Adipose tissue (tissue), 3 donors: Measurements from ENCODE around the gene CLCA1. TPM values are rescaled to one million over a fixed set of nuclear protein-coding genes. Genes with fewer than 3 reads are reported as not detected.
"Not testable (repeated sequence)": the region's sequence is repeated elsewhere in the genome, so short reads cannot be mapped to it uniquely, and the experiment has no call there.

Experiments
- H3K27ac ChIP-seq: one replicate; pipeline ENCODE4 v1.5.1; 2013; ENCODE audit warnings: low read depth, low read length
- WGBS, 3 donors: extraction: QIAGEN DNeasy Blood & Tissue Kit; methylation state at CpG; one replicate each; pipeline ENCODE4 v1.1.7; 2013; 5-methylcytosine and 5-hydroxymethylcytosine counted together
- polyA plus RNA-seq, 3 donors: library from polyadenylated mRNA; stranded (reverse); fragments of 200-250 nt; gene quantifications; one replicate each; pipeline ENCODE4 v1.2.3, GENCODE V29; 2013
- donor health status: healthy with polysubstance abuse.
- donor health status: Bipolar disorder and iron deficiency.
- donor health status: healthy.

CLCA1 gene
- polyA plus RNA-seq, 3 donors, result 0.06 to 0.07 TPM; not detected in 1

DNA sequence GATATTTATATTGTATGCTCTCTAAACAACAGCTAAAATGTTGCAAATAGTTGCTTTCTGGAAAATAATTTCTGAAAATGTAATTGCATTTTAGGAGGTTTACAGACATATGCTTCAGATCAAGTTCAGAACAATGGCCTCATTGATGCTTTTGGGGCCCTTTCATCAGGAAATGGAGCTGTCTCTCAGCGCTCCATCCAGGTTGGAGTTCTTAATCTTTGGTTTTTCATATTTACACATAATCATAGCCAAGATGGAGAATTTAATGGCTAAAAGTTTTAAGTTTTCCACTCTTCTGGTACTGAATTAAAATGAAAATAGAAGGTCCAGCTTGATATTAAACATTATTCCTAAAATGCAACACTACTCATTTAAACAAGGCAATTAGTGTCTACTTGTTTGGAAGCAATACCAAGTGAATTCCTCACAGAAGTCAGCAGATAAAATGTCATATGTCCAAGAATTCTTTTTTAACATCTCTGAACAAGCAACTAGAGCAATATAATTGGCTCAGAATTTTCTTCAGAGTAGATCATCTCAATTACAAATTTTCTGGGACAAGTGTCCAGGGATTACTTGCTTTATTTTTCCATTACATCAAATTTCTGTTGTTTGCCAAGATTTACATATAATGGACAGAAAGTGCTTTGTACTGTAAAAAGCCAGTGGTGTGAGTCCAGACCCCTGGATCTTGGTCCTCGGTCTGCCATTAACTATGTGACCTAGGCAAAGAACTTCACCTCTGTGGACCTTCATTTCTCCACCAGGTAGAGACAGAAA is 22.6 kb downstream of the CLCA1 start:
- WGBS, 3 donors, result 77 to 82% (median 79%) methylated on average over 2 of the region's 2 CpGs
- no peak overlapping the region for H3K27ac ChIP-seq

DNA sequence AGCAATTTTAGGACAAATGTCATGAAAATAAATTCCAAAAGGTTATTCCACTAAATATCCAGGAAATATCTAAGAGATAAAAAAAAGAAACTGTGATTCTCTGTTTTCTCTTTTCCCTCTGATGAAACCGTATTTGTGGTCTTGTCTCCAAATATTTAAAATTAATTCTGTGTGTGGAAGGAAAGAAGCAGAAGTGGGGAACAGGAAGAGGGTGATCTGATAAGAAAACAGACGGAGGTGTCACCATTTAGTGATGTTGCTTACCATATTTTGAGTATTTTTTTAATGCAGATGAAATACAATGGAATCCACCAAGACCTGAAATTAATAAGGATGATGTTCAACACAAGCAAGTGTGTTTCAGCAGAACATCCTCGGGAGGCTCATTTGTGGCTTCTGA is 29.6 kb downstream of the CLCA1 start:
- H3K27ac ChIP-seq, result no peak overlapping the region
- 54 to 70% (median 66%) methylated on average over 3 of the region's 3 CpGs for WGBS, 3 donors

DNA sequence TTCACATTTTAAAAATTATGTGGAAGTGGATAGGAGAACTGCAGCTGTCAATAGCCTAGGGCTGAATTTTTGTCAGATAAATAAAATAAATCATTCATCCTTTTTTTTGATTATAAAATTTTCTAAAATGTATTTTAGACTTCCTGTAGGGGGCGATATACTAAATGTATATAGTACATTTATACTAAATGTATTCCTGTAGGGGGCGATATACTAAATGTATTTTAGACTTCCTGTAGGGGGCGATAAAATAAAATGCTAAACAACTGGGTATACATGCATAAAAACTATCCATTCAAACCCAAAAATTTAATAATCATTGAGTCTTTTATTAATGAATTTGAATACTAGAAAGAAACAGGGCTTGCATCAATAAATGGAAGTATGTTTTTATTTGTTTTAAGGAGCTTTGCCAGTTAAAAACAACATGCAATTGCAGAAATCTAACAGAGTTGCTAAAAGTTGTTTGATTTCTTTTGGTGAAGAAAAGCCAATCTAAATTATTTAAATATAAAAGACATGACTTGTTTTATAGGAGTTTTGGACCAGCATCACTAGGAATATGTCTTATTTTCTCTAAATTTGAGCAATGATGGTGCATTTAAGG is 31.4 kb downstream of the CLCA1 start:
- 16 to 17% (median 17%) methylated on average over 3 of the region's 3 CpGs for WGBS, 3 donors
- H3K27ac ChIP-seq, result no peak overlapping the region

DNA sequence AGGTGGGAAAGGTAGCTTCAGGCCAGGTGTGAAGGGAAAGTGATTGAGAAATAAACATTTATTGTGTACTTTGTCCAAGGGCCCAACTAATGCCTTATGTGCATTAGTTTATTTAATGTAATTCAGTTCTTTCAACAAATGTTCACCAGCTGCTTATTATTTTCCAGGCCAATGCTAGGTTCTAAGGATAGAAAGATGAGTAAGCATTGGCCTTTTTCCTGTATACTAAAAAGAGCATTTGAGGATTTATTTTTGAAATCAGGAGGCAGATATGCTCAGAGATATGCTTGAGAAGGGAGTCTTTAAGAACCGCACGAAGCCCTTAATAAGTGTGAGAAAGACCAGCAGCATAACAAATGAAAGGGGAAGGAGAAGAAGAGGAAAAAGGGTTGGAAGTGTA is 32.0 kb downstream of the CLCA1 start:
- WGBS, 3 donors, result 59 to 74% (median 59%) methylated on average over 2 of the region's 2 CpGs
- H3K27ac ChIP-seq, result no peak overlapping the region

DNA sequence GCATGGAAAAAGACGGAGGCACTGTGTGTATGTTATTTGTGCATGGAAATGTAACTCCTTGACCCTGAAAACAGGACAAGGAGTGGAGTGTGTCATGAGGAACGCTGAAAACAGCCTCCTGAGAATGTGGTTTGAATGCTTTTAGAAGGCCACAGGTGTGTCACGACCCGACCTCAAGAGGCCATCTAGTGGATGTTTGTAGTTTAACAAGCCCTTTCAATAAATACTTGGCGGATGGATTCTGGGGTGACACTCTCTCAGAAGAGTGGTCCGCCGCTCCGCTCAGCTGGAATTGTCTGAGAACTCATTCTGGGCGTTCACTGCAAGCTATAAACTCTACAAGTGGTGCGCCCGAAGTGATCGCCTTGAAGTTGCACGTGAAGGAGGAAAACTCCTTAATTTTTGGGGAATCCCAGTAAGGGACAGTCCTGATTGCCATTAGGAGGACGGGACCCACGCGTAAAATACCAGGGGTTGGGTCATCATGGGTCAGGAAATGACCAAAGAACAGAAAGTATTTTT is 33.5 kb downstream of the CLCA1 start:
- not testable (repeated sequence) for H3K27ac ChIP-seq
- 22 to 52% (median 40%) methylated on average over 16 of the region's 16 CpGs for WGBS, 3 donors

DNA sequence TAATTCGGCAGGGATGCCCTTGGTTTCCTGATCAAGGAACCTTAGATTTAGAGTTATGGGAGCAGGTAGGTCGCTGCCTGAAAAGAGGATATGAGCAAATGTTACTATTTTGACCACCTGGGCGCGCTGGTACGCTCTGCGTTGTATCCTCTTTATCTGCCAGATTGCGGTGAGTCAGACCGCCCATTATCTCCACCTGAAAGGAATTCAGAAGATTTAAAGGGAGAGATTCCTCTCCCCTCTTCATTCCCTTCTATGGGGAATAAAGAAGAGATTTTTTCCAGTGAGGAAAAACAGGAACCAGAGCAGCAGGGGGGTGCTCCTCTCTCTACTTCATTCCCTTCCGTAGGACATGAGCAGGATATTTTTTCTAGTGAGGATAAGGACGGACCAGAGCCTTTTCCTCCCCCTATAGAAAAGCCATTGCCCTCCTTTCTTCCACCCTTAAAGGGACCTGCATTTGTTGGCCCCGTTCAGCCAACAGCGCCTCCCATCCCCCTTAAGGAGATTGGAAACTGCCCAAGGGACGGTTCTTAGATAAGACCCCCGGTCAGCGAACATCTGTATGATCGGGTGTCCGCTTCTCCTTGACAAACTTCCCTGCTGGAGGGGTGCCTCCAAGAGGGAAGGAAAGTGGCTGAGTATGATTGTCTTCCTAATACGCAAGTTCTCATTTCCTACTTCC is 34.1 kb downstream of the CLCA1 start:
- WGBS, 3 donors, result 30 to 50% (median 43%) methylated on average over 18 of the region's 18 CpGs
- H3K27ac ChIP-seq, result no peak overlapping the region

DNA sequence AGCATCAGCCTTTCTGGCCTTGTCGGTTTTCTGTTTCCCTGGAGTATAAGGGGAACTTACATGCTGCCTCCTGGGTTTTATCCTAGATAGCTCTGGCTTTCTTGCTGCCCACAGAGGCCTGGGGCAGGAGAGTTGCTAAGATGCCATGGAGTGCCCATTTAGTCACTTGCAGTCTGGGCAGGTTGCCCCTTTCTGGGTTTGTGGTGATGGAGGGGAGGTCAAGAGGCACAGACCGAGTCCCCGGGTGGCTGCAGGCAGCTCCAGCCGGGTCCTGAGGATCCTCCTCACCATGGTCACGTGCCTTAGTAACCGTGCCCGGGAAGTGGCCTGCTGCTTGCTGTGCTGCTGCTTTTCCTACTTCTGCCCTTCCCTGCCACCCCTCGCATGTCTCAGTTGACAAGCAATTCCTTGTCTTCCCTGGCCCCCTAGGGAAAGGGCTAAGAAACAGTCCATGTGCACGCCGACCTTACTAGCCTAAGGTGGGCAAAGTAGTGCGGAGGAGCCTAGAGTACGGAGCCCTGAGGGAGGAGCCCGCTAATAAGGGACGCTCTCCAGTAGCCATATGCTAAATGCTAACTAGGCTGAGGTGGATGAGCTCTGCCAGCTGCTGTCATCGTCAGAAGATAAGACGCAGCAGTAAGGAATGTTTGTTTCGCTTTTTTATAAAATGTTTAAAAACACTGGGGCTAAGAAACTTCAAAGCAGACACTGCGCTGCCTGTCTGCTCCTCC is 34.8 kb downstream of the CLCA1 start:
- H3K27ac ChIP-seq, result no peak overlapping the region
- WGBS, 3 donors, result 35 to 41% (median 39%) methylated on average over 18 of the region's 18 CpGs

DNA sequence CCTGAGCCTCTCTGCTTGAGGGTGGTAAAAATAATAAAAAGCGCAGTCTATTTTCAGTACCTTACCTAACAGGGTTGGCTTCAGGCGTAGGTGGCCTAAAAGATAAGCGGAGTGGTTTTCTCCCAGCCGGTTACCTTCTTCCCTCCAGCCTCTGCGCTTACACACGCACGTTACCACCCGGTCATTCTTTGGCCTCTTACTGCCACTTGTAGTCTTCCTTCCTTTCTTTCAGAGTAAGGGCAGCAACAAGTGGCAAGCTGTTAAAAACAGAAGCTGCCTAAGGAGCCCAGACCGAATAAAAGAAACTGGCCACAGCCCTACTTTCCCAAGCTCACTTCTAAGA is 35.4 kb downstream of the CLCA1 start:
- H3K27ac ChIP-seq, result no peak overlapping the region
- WGBS, 3 donors, result 30 to 65% (median 43%) methylated on average over 9 of the region's 9 CpGs

DNA sequence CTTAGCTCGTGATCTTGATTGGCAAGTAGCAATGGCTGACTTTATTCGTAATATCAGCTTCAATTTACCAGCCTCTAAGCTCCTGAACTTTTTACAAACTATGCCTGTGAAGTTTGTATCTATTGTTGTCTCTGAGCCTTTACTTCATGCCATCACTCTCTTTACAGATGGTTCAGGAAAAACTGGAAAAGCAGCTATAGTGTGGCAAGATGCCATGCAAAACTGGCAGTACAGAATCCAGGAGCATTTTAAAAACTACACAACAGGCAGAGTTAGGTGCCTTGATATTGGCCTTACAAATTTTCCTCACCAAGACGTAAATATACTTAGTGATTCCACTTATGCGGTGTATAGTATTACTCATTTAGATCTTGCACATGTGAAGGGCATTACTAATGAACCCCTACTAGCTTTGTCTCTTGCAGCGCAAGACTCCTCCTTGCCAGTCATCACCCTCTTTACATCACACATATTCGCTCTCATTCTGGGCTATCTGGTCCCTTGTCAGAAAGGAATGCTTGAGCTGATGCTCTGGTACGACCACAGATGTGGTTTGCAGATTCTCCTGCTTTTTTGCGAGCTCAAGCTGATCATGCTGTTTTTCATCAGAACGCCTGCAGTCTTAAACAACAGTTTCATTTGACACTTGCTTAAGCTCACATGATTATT is 36.3 kb downstream of the CLCA1 start:
- H3K27ac ChIP-seq, result no peak overlapping the region
- 69 to 91% (median 87%) methylated on average over 9 of the region's 9 CpGs for WGBS, 3 donors

DNA sequence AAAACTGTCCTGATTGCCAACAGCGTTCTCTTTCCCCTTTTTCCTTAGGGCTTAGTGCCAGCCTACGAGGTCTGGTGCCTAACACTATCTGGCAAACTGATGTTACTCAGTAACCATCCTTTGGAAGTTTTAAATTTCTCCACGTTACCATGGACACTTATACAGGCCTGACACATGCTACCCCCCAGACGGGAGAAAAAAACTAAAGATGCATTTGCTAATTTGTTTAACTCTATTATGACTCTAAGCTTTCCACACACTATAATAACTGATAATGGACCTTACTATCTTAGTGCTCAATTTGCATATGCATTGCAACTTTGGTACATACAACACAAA is 36.8 kb downstream of the CLCA1 start:
- WGBS, 3 donors, result 55 to 76% (median 69%) methylated on average over 4 of the region's 4 CpGs

DNA sequence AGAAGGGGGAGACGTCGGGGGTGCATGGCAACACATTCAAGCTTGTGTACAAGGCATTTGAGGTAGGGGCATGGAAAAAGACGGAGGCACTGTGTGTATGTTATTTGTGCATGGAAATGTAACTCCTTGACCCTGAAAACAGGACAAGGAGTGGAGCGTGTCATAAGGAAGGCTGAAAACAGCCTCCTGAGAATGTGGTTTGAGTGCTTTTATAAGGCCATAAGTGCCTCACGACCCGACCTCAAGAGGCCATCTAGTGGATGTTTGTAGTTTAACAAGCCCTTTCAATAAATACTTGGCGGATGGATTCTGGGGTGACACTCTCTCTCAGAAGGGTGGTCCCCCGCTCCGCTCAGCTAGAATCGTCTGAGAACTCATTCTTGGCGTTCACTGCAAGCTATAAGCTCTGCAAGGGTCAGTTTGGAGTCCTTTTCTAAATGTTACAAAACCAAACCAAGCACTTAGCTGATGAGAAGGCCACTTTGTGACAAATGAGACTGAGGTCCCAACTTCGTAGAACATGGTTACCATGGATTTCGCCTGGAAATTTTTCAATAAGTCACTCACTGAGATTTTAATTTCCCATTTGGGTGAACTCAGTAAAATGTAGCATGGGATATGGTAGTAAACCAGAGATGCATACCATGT is 39.3 kb downstream of the CLCA1 start:
- 39 to 49% (median 43%) methylated on average over 13 of the region's 13 CpGs for WGBS, 3 donors
- H3K27ac ChIP-seq, result no peak overlapping the region

More for the DNA sequence above, 36.8 kb downstream of the CLCA1 start:
- no peak overlapping the region for H3K27ac ChIP-seq

DNA sequence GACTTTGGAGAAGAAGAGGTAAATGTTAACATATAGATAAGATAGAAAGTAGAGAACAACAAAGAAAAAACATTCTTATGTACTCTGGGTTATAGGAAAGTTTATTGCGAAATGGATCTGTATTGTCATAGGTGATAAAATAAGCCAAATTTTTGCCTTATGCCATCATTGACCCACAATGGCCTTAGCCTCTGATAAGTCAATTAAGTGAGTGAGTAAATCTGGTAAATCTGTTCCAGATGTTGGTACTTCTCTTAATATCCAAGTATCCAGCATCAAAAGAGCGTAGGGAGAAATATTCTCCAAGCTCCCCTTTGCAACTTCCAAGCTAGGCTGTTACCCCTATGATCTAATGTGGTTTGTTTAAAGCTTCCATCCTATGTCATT is 39.8 kb downstream of the CLCA1 start:
- no peak overlapping the region for H3K27ac ChIP-seq
- WGBS, 3 donors, result 70 to 89% (median 78%) methylated on average over 2 of the region's 2 CpGs

DNA sequence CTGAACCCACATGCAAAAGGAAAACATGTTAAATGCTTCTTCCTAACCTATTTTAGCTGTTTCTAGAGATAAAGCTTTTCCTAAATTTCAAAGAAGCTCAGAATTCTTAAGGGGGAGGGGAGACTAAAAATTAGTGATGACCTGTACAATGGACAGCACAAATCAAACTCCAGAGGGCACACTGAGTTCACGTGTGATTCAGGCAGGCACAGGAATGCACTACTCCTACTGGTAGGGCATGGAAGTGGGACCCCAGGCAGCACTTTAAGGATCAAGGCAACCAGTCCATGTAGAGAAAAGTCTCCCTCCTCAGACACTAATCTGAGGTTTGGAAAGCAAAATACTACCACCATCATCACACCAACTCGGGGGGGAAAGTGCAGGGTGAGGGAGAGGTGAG is 46.9 kb downstream of the CLCA1 start:
- no peak overlapping the region for H3K27ac ChIP-seq
- 43 to 68% (median 59%) methylated on average over 2 of the region's 2 CpGs for WGBS, 3 donors

DNA sequence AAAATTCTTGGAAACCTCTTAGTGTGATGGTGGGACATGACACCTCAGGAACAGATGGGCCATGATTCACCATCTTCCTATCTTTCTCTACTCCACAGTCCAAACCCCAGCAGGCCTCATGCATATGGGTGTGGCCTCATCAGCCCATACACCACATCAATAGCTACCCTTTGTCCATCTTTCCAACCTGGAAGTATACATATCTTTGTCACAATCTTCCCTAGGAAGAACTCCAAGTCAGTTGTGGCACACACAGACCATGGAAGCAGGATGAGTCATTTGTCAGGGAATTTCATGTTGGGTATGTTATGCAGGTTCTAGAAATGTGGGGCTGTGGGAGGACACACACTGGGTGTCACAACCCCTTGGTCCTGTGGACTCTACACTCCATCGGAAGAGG is 47.6 kb downstream of the CLCA1 start:
- 80 to 94% (median 92%) methylated on average over 1 of the region's 1 CpG for WGBS, 3 donors
- H3K27ac ChIP-seq, result no peak overlapping the region

DNA sequence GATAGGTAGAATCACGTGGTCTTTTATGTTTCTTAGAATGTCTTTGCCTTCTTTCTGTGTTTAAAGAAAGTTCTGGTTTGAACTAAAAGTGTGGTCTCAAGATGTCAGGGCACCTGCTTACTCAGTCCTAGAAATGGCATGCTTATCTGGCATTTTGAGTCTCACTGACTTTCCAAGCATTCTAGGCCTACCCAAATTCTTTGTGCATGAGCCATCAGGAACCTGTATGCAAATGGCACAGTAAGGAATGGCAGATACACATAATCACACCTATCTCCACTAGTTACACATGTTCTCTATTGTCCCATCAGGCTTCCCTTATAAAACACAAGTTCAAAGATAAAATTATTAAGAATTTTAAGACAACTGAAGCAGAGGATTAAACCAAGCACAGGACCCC is 48.6 kb downstream of the CLCA1 start:
- 65 to 66% (median 65%) methylated on average over 1 of the region's 1 CpG for WGBS, 3 donors
- no peak overlapping the region for H3K27ac ChIP-seq

DNA sequence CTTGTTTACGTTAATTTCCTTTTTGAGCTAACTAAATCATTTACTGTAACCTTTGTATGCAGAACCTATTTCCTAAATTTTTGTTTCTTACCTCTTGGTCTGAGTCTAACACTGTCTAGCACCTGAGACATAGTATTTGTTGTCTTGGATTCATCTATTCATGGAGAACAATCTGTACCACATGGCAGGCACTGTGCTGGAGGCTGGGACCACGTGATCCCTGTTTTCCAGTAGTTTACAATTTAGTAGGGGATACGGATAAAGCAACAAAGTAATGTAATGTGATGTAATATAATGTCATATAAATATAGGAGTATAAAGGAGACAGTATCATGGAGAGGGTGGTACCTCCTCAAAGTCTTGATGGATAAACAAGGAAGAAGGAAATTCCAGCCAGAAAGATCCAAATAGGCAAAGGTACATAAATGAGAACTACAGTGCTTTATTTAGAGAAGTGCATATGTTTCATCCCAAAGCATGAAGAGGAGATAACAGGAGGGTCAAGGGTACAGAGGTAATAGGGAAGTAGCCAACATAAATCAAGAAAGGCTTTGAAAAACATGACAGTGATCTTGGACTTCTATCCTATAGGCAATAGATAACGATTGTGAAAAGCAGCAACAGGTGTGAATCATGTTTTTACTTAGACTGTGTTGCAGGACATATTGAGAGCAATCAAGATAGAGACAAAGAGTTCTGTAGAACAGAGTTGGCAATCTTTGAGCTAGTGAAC is 52.2 kb downstream of the CLCA1 start:
- WGBS, 3 donors, result 74 to 85% (median 82%) methylated on average over 4 of the region's 4 CpGs
- H3K27ac ChIP-seq, result no peak overlapping the region

DNA sequence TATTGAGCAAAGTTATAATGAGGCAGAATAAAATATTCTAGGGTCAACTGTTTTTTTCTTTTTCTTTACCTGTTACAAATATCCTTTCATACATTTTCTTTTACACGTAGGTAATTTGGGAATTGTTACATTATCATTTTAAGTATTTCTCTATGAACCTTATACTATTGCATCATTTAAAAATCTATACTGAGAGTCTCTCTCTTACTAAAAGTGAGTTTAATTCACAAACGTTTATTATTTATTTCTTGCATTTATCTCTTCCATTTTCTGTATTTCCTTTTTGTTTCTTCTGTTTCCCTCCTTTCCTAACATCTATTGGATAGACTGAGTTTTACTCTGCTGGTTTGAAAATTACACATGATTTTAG is 52.8 kb downstream of the CLCA1 start:
- 58 to 76% (median 69%) methylated on average over 2 of the region's 2 CpGs for WGBS, 3 donors
- H3K27ac ChIP-seq, result no peak overlapping the region
